ENCODE measurements around the gene ERI2.
"Not testable (repeated sequence)": the region's sequence is repeated elsewhere in the genome, so short reads cannot be mapped to it uniquely, and the experiment has no call there.

Gene ERI2

GRCh38 chr16:20818929-20819585, 12.8 kb upstream of the ERI2 start:
- DNase-seq: no peak

GRCh38 chr16:20814784-20815183, 8.5 kb upstream of the ERI2 start:
- no peak for DNase-seq

GRCh38 chr16:20812510-20812909, 6.2 kb upstream of the ERI2 start:
- no peak for DNase-seq

GRCh38 chr16:20811889-20812439, 5.7 kb upstream of the ERI2 start:
- no peak for DNase-seq

- no peak for DNase-seq
Measured at GRCh38 chr16:20807862-20808261, 1.6 kb upstream of the ERI2 start.

DNA sequence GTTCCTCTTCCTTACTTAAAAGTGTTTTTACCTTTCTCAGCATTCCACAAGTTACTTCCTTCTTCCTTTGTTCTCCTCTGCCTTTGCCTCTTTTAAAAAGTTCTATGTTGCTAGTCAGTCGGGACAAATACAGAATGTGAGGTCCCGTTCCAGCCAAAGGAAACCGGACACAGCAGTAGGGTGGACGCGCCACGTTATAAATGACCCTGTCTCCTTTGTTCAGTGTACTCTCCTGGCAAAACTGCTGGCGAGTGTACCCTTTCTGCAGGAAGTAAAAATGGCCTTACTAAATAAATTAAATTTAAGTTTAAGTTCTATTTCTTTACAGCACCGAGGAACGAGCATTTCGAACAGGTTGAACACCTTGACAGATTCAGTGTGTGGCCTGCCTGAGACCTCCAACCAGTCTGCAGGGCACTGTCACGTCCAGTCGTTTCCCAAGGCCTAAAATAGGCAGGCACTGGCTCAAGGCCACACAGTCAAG, 546 bp downstream of the ERI2 start:
- DNase-seq: not testable (repeated sequence)

DNA sequence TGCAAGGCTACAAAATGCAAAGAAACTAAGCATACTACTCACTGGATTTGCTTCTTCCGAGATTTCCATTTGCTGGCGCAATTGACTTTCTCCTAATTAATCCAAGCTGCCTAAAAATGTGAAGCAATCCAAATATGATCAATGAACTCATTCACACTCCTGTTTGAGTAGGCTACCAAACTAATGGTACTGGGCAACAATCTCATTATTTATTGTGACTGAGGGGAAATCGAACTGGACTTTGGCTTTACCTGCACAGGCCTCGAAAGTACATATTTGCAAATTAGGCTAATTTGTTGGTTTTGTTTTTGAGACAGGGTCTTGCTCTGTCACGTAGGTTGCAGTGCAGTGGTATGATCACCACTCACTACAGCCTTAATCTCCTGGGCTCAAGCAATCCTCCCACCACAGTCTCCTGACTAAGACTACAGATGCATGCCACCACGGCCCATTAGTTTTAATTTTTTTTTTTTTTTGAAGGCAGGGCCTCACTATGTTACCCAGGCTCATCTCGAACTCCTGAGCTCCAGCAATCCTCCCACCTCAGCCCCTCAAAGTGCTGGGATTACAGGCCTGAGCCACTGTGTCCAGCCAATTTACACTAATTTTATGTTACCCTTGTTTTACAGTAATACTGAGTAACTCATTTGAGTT, 2.6 kb downstream of the ERI2 start:
- no peak for DNase-seq

DNA sequence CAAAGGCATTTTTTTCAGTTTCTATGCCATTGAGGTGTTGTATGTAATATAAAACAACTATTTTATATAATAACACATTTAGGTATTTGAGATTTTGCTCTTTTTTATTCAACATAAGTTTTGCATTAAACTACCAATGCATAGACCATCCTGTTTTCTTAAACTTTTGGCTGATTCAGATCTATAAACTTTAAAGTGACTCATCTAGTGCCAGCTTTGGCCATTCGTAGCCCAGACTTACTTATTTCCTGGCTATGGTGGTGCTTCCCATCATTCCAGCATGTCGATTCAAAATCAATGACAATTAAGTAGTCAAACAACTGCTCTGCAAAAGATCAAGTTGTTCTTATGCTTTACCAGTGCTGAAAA, 3.1 kb downstream of the ERI2 start:
- peak; percentile 23 for DNase-seq

- DNase-seq: no peak
Measured at GRCh38 chr16:20801278-20801677, 5.0 kb downstream of the ERI2 start.

- peak; percentile 18 for DNase-seq
Measured at GRCh38 chr16:20799599-20799998, 6.7 kb downstream of the ERI2 start.

- no peak for DNase-seq
Measured at GRCh38 chr16:20798364-20798763, 7.9 kb downstream of the ERI2 start.

DNA sequence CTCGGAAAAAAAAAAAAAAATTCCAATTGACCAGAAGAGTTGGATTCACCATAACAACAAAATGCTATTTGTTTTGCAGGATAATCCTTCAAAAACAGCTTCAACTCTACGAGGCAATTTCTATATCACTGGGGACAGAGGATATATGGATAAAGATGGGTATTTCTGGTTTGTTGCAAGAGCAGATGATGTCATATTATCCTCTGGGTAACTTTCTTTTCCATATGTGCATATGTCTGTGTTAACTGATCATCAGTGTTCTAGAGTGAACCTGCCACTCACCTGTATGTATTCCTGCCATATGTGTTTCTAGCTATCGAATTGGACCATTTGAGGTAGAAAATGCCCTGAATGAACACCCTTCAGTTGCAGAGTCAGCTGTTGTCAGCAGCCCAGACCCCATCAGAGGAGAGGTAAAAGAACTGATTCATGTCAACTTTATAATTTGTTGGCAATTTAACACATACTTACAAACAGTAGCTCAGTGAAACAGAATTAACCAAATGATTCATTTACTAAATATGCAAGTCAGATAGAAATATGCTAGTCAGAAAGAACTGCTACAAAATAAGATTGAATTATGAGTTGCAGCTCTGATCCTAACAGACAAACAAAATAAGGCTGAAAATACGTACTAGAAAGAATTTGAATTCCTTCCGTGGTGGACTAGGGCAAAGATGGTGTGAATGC, 14.2 kb downstream of the ERI2 start:
- DNase-seq: peak; percentile 27

GRCh38 chr16:20789130-20789529, 17.1 kb downstream of the ERI2 start:
- DNase-seq: no peak

GRCh38 chr16:20784204-20784603, 22.1 kb downstream of the ERI2 start:
- DNase-seq: no peak

DNA sequence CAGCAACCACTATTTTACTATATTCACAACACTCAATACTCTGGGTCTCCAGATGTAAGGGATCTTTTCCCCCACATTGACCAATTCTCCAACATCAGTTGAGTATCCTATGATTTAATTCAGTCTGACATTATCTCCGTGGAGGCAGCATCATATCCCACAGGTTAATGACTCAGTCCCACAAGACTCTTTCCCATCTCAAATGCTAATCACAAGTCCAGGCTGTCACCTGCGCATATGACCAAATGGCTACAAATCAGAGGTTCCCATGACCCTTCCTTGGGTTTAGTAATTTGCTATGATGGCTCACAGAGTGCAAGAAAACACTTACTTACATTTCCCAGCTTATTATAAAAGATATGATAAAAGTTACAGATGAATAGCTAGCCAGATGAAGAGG, 23.8 kb downstream of the ERI2 start:
- DNase-seq: no peak

DNA sequence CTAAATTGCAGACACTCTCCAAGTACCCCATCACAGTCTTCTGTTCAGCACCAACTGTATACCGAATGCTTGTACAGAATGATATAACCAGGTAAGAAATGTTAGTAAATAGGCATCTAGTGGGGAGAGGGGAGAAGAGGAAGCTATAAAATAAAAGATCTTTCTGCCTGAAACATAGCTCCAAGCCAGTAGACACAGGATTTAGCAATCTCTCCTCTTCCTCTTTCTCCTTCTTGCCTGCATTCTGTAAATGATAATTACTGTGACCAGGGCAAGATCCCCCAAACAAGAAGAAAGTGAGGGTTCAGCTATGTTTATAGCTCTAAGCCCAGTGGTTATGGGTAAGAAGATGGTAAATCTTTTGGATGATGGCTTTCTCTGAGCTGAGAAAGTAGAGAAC, 24.6 kb downstream of the ERI2 start:
- DNase-seq: no peak

GRCh38 chr16:20774703-20775362, 31.4 kb downstream of the ERI2 start:
- peak; percentile 56 for DNase-seq

GRCh38 chr16:20773679-20774078, 32.6 kb downstream of the ERI2 start:
- DNase-seq: no peak

DNA sequence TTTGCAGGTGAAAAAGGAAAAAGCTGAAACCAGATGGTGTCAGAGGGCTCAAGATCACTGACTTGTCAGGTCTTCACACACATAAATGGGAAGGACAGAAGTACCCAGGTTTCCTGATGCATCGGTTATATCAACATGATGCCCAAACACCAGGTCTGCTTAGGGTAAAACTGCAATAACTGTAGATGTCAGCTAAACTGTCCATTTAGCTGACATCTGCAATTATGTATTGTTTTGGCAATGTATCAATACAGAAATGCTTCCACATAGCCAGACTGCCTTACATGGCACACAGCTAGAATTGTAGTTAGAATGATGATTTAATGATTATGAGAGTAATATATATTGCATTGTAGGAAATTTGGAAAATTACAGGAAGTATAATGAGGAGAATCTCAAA, 37.5 kb downstream of the ERI2 start:
- DNase-seq: no peak

DNA sequence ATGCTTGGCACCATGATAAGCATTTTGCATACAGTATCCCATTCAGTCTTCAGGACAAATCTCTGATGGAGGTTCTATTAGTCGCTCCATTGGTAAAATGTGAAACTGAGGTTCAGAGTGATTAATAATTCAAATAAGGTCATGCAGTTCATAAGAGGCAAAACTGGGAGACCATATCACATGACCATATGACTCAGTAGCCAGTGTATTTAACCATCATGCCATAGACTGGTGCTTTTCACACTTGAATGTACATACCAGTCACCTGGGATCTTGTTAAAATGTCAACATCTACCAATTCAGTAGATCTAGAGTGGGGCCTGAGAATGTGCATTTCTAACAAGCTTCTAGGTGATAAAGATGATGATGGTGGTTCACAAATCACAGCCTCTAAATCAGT, 38.2 kb downstream of the ERI2 start:
- DNase-seq: no peak

GRCh38 chr16:20767577-20767976, 38.7 kb downstream of the ERI2 start:
- no peak for DNase-seq

- DNase-seq: no peak
Measured at GRCh38 chr16:20766294-20766693, 40.0 kb downstream of the ERI2 start.

DNA sequence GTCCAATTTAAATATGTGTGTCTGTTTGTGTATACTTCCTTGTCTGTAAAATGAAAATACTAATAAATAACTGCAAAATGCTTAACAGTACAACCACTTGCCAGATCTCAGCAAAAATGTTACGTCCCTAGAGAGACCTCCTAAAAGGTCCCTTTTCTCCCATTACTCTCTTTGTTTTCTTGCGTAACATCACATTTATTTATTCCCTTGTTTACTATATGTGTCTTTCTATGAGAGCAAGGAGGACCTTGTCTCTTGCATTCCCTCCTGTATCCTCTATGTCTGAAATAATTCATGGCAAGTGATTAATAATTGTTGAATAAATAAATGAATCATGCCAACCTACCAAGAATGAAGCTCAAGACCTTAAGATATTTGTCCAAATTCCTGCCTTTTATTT, 40.5 kb downstream of the ERI2 start:
- DNase-seq: no peak
